H1 (cell line): ENCODE measurements around the gene CIB4. TPM values are rescaled to one million over a fixed set of nuclear protein-coding genes. Genes with fewer than 3 reads are reported as not detected.

Experiments used
- CTCF ChIA-PET: fragments of 300-600 bp; sonication (Branson Sonifier 250); formaldehyde crosslinking; loops from one replicate; lab custom pipeline; 2021; ENCODE audit not compliant: partially characterized antibody; lab: Charles Lee
- POLR2A ChIA-PET: fragments of 300-600 bp; sonication (Branson Sonifier 250); formaldehyde crosslinking; loops from one replicate; lab custom pipeline; 2021; ENCODE audit warnings: inconsistent platforms; ENCODE audit not compliant: partially characterized antibody; lab: Charles Lee
- DNase-seq, 2 experiments: peaks; one replicate each; pipeline versions ENCODE4 v3.0.0 to v3.0.0-alpha.2; 2010 to 2022; ENCODE audit warnings: low spot score in 2 of 2, low read depth in 1 of 2, mixed read lengths in 1 of 2
- FAIRE-seq: peaks from 2 replicates; lab custom pipeline; 2011; peaks lifted over from hg19 to GRCh38; lab: Jason Lieb, UNC
- H2AFZ ChIP-seq: 2 replicates; pipeline ENCODE4 v1.8.1; 2012; ENCODE audit warnings: low read length, inconsistent platforms
- H2AK5ac ChIP-seq: 2 replicates; pipeline ENCODE4 v1.6.1; 2013; ENCODE audit warnings: low read depth, low read length
- H2BK120ac ChIP-seq: replicated peaks from 2 replicates; pipeline ENCODE3; 2013; ENCODE audit warnings: low read depth, low read length, inconsistent platforms
- H2BK12ac ChIP-seq: 2 replicates; pipeline ENCODE4 v1.6.1; 2013; ENCODE audit warnings: low read depth, low read length
- H2BK15ac ChIP-seq: 2 replicates; pipeline ENCODE4 v1.6.1; 2013; ENCODE audit warnings: low read length
- H2BK20ac ChIP-seq: 2 replicates; pipeline ENCODE4 v1.6.1; 2013; ENCODE audit warnings: low read length
- H2BK5ac ChIP-seq: 2 replicates; pipeline ENCODE4 v1.6.1; 2013; ENCODE audit warnings: low read depth, low read length
- H3K14ac ChIP-seq: 2 replicates; pipeline ENCODE4 v1.6.1; 2013; ENCODE audit warnings: inconsistent platforms; ENCODE audit not compliant: insufficient read length
- H3K18ac ChIP-seq: 2 replicates; pipeline ENCODE4 v1.6.1; 2013; ENCODE audit warnings: low read length; ENCODE audit errors: extremely low read depth
- H3K23ac ChIP-seq: 2 replicates; pipeline ENCODE4 v1.6.1; 2013; ENCODE audit warnings: inconsistent platforms; ENCODE audit not compliant: insufficient read length
- H3K23me2 ChIP-seq: 2 replicates; pipeline ENCODE4 v1.6.1; 2013; ENCODE audit warnings: low read depth, low read length
- H3K27ac ChIP-seq: 2 replicates; pipeline ENCODE4 v1.6.1; 2011; ENCODE audit warnings: low read depth, low read length, inconsistent platforms
- H3K27me3 ChIP-seq, 4 experiments: replicated peaks in 1 of 4; 1 replicate in 1 of 4; 2 replicates in 3 of 4; pipeline versions ENCODE4 v1.6.1 to v1.8.1; 2011 to 2013; ENCODE audit warnings: low read length in 3 of 4, mild to moderate bottlenecking in 3 of 4, inconsistent platforms in 2 of 4, mixed read lengths in 2 of 4, moderate library complexity in 1 of 4; ENCODE audit not compliant: control insufficient read depth in 3 of 4, insufficient read depth in 3 of 4; ENCODE audit errors: extremely low read depth in 1 of 4
- H3K36me3 ChIP-seq, 4 experiments: 2 replicates each; pipeline versions ENCODE4 v1.6.1 to v1.8.1; 2011 to 2013; ENCODE audit warnings: mild to moderate bottlenecking in 4 of 4, low read length in 3 of 4, moderate library complexity in 2 of 4, control low read depth in 1 of 4, inconsistent platforms in 1 of 4; ENCODE audit not compliant: insufficient read depth in 4 of 4, control insufficient read depth in 2 of 4
- H3K4ac ChIP-seq: replicated peaks from 2 replicates; pipeline ENCODE3; 2013; ENCODE audit warnings: low read length, low read depth, mixed read lengths, inconsistent platforms; ENCODE audit not compliant: insufficient read length
- H3K4me1 ChIP-seq, 4 experiments: replicated peaks in 1 of 4; 1 replicate in 1 of 4; 2 replicates in 3 of 4; pipeline versions ENCODE4 v1.6.1 to v1.8.1; 2011 to 2013; ENCODE audit warnings: low read length in 3 of 4, inconsistent platforms in 2 of 4, mixed read lengths in 1 of 4; ENCODE audit not compliant: insufficient read depth in 4 of 4, control insufficient read depth in 3 of 4
- H3K4me2 ChIP-seq, 2 experiments: 2 replicates each; pipeline versions ENCODE4 v1.6.1 to v1.8.1; 2011 to 2013; ENCODE audit warnings: low read depth in 2 of 2, low read length in 2 of 2, control low read depth in 1 of 2, inconsistent platforms in 1 of 2, mild to moderate bottlenecking in 1 of 2; ENCODE audit not compliant: insufficient read depth in 1 of 2
- H3K4me3 ChIP-seq, 4 experiments: fragments of 200-600, 300-600 bp in 1 of 4; sonication (generic), shearing (Covaris generic), sonication (Bioruptor Twin) in 1 of 4; 2 replicates each; pipeline versions ENCODE4 v1.5.1 to v1.8.1; 2011 to 2016; ENCODE audit warnings: low read length in 4 of 4, low read depth in 3 of 4, control low read depth in 2 of 4, inconsistent platforms in 2 of 4, mild to moderate bottlenecking in 2 of 4, mixed read lengths in 1 of 4, moderate library complexity in 1 of 4; ENCODE audit not compliant: insufficient read depth in 2 of 4; ENCODE audit errors: extremely low read depth in 1 of 4
- H3K56ac ChIP-seq: replicated peaks from 2 replicates; pipeline ENCODE3; 2013; ENCODE audit warnings: low read depth, mild to moderate bottlenecking, mixed read lengths, low read length, inconsistent platforms; ENCODE audit not compliant: insufficient read length
- H3K79me1 ChIP-seq: 2 replicates; pipeline ENCODE4 v1.6.1; 2013; ENCODE audit warnings: low read depth, low read length, control low read depth
- H3K79me2 ChIP-seq, 2 experiments: 2 replicates each; pipeline versions ENCODE4 v1.6.1 to v1.8.1; 2012 to 2013; ENCODE audit warnings: low read length in 2 of 2, mild to moderate bottlenecking in 2 of 2, inconsistent platforms in 1 of 2; ENCODE audit not compliant: insufficient read depth in 2 of 2, control insufficient read depth in 1 of 2
- H3K9ac ChIP-seq, 4 experiments: replicated peaks in 1 of 4; 1 replicate in 1 of 4; 2 replicates in 3 of 4; pipeline versions ENCODE4 v1.6.1 to v1.8.1; 2011 to 2013; ENCODE audit warnings: low read depth in 3 of 4, low read length in 3 of 4, control low read depth in 2 of 4, mild to moderate bottlenecking in 2 of 4, moderate library complexity in 2 of 4, inconsistent platforms in 1 of 4; ENCODE audit errors: extremely low read depth in 1 of 4
- H3K9me3 ChIP-seq, 2 experiments: 2 replicates each; pipeline versions ENCODE4 v1.6.1 to v1.8.1; 2012 to 2013; ENCODE audit warnings: mild to moderate bottlenecking in 2 of 2, moderate library complexity in 2 of 2, control low read depth in 1 of 2, inconsistent platforms in 1 of 2, low read depth in 1 of 2, low read length in 1 of 2, mixed read lengths in 1 of 2; ENCODE audit not compliant: insufficient read depth in 2 of 2
- H4K20me1 ChIP-seq, 2 experiments: replicated peaks in 1 of 2; 2 replicates each; pipeline versions ENCODE3 to v1.8.1; 2011 to 2013; ENCODE audit warnings: inconsistent platforms in 2 of 2, low read length in 2 of 2, mild to moderate bottlenecking in 1 of 2; ENCODE audit not compliant: insufficient read depth in 2 of 2, control insufficient read depth in 1 of 2
- H4K5ac ChIP-seq: 2 replicates; pipeline ENCODE4 v1.6.1; 2013; ENCODE audit warnings: low read length, low read depth, mixed read lengths, inconsistent platforms; ENCODE audit not compliant: insufficient read length
- H4K8ac ChIP-seq: 2 replicates; pipeline ENCODE4 v1.8.0; 2013; ENCODE audit warnings: mild to moderate bottlenecking, moderate library complexity, low read length, inconsistent platforms; ENCODE audit not compliant: insufficient read depth; ENCODE audit errors: extremely low read depth
- H4K91ac ChIP-seq: replicated peaks from 2 replicates; pipeline ENCODE3; 2013; ENCODE audit warnings: low read length, mixed read lengths, inconsistent platforms; ENCODE audit not compliant: insufficient read length
- BACH1 ChIP-seq: IDR thresholded peaks from 2 replicates; pipeline ENCODE4 v1.6.1; 2012; ENCODE audit warnings: low read length, improper control_type of control experiment
- CBX5 ChIP-seq: fragments of 300-800, 300-1000 bp; sonication (generic); IDR thresholded peaks from 2 replicates; pipeline ENCODE4 v1.7.1; 2016; ENCODE audit warnings: antibody characterized with exemption, low read length, low read depth
- CREB1 ChIP-seq: IDR thresholded peaks from 2 replicates; pipeline ENCODE4 v1.6.1; 2012; ENCODE audit warnings: inconsistent platforms
- GTF2F1 ChIP-seq: IDR thresholded peaks from 2 replicates; pipeline ENCODE4 v1.6.1; 2012; ENCODE audit warnings: low read depth, low read length, improper control_type of control experiment, borderline replicate concordance
- HDAC2 ChIP-seq, 2 experiments: fragments of 300-600 bp in 1 of 2; sonication (generic) in 1 of 2; IDR thresholded peaks; 2 replicates each; pipeline ENCODE4 v1.6.1; 2011 to 2012; ENCODE audit warnings: low read depth in 2 of 2, low read length in 2 of 2, mild to moderate bottlenecking in 2 of 2, moderate library complexity in 2 of 2, borderline replicate concordance in 1 of 2, inconsistent platforms in 1 of 2
- KDM5A ChIP-seq: fragments of 200-600 bp; IDR thresholded peaks from 2 replicates; pipeline ENCODE4 v1.7.1; 2012; ENCODE audit warnings: mild to moderate bottlenecking, low read length, inconsistent platforms, mixed read lengths
- MAFK ChIP-seq: IDR thresholded peaks from 2 replicates; pipeline ENCODE4 v1.6.1; 2012; ENCODE audit warnings: low read depth, mild to moderate bottlenecking, improper control_type of control experiment, low read length
- MAX ChIP-seq: IDR thresholded peaks from 2 replicates; pipeline ENCODE4 v1.6.1; 2012; ENCODE audit warnings: inconsistent platforms
- NANOG ChIP-seq: IDR thresholded peaks from 2 replicates; pipeline ENCODE4 v1.6.1; 2011; ENCODE audit warnings: low read length, low read depth, mild to moderate bottlenecking, inconsistent platforms; ENCODE audit not compliant: insufficient read depth, poor library complexity, severe bottlenecking
- PHF8 ChIP-seq: fragments of 200-600 bp; sonication (generic); conservative IDR thresholded peaks from 2 replicates; pipeline ENCODE4 v1.7.1; 2012; ENCODE audit warnings: low read depth, mild to moderate bottlenecking, inconsistent platforms, low read length, moderate library complexity
- POU5F1 ChIP-seq: IDR thresholded peaks from 2 replicates; pipeline ENCODE4 v1.6.1; 2011; ENCODE audit warnings: low read depth, mild to moderate bottlenecking, low read length, moderate library complexity
- SIRT6 ChIP-seq: IDR thresholded peaks from one replicate; pipeline ENCODE4 v1.7.1; 2012; ENCODE audit warnings: low read length, inconsistent platforms
- SP1 ChIP-seq: IDR thresholded peaks from 2 replicates; pipeline ENCODE4 v1.6.1; 2011; ENCODE audit warnings: low read depth, low read length
- SP2 ChIP-seq: IDR thresholded peaks from 2 replicates; pipeline ENCODE4 v1.6.1; 2012; ENCODE audit warnings: mild to moderate bottlenecking, low read length, inconsistent platforms
- TCF12 ChIP-seq: IDR thresholded peaks from 2 replicates; pipeline ENCODE4 v1.6.1; 2011; ENCODE audit warnings: low read depth, mild to moderate bottlenecking, low read length
- TEAD4 ChIP-seq: IDR thresholded peaks from 2 replicates; pipeline ENCODE4 v1.6.1; 2012; ENCODE audit warnings: low read depth, low read length, inconsistent platforms, mixed read lengths
- WGBS, 2 experiments: shearing (Covaris generic) in 1 of 2; methylation state at CpG; one replicate each; pipeline versions ENCODE4 v1.1.6 to v1.1.7; 2013 to 2015; ENCODE audit warnings: low lambda C conversion rate in 2 of 2, mixed read lengths in 2 of 2, inconsistent platforms in 1 of 2, low coverage in 1 of 2, missing lambda C conversion rate in 1 of 2; ENCODE audit not compliant: insufficient replicate concordance in 2 of 2, insufficient coverage in 1 of 2, insufficient read length in 1 of 2; ENCODE audit errors: extremely low coverage in 1 of 2, missing lambda C conversion rate in 1 of 2; 5-methylcytosine and 5-hydroxymethylcytosine counted together
- polyA plus RNA-seq, 7 experiments: library from polyadenylated mRNA; depleted of rRNA in 3 of 7; stranded (reverse) in 5 of 7; unstranded in 2 of 7; fragments of >200 nt in 5 of 7; fragments of 200-250 nt in 2 of 7; gene quantifications; 1 replicate in 5 of 7; 2 replicates in 1 of 7; 4 replicates in 1 of 7; pipeline versions ENCODE4 v1.2.1 to v1.2.3, GENCODE V29; 2011 to 2013; ENCODE audit warnings: missing spikeins in 2 of 7, mixed read lengths in 2 of 7
- total RNA-seq: library from RNA; stranded (reverse); fragmentation: NEBNext Ultra II Directional; extraction: Animal tissue kit (Norgen Biotek cat#: 25700); gene quantifications from 2 replicates; pipeline ENCODE4 v1.2.1, GENCODE V29; 2021

Gene CIB4
- total and polyA plus RNA-seq, 2 of the 8 experiments (the other 6 are each of a cell fraction or from before 2014, with no cell fraction given): not detected

- WGBS, 2 experiments: 90% methylated on average over 7 of the region's 7 CpGs; no CpG with 5 or more reads in 1 of the 2 experiments
- no peak overlapping the region for H2AFZ ChIP-seq
- H2BK15ac ChIP-seq: no peak overlapping the region; the same call in 1 of the 2 replicates
- H2BK120ac ChIP-seq: no peak overlapping the region
- H4K91ac ChIP-seq: no peak overlapping the region
- no peaks in the 10 kb centered on the region for H3K36me3 ChIP-seq
- no peak for FAIRE-seq
- no peak overlapping the region for H4K5ac ChIP-seq
- no peak overlapping the region for H2AK5ac ChIP-seq
- H3K79me2 ChIP-seq: no peaks in the 10 kb centered on the region
- H2BK20ac ChIP-seq: no peak overlapping the region
- H3K18ac ChIP-seq: no peak overlapping the region
- no peak overlapping the region for H3K14ac ChIP-seq
- H4K20me1 ChIP-seq: no peaks in the 10 kb centered on the region
- H3K27me3 ChIP-seq: peaks cover 0 to 3% (median 0%) of the 10 kb centered on the region in 4 experiments; a peak in 2 of 7 replicates
- no peak overlapping the region for H3K4ac ChIP-seq
- H3K9me3 ChIP-seq: no peaks in the 10 kb centered on the region
- H3K23me2 ChIP-seq: no peaks in the 10 kb centered on the region
- H3K4me3 ChIP-seq: no peak overlapping the region
- POLR2A ChIA-PET: no interaction called here
- no peak overlapping the region for H3K27ac ChIP-seq
- H3K9ac ChIP-seq: no peak overlapping the region
- peaks cover 3 to 13% (median 6%) of the 10 kb centered on the region in 4 experiments for H3K4me1 ChIP-seq
- no peak overlapping the region for H2BK5ac ChIP-seq
- H2BK12ac ChIP-seq: no peak overlapping the region
- no peak overlapping the region for H3K23ac ChIP-seq
- DNase-seq: no peak
- H3K56ac ChIP-seq: no peak overlapping the region
- H3K79me1 ChIP-seq: no peaks in the 10 kb centered on the region
- no peak overlapping the region for H4K8ac ChIP-seq
- CTCF ChIA-PET: interaction anchor here (0.9 to 1.6 kb wide), 5 partner anchors 12 to 131 kb away, joined by 3 read pairs; no protein-coding TSS in a partner anchor
- H3K4me2 ChIP-seq: no peak overlapping the region
- TF ChIP-seq NANOG (no peak), POU5F1 (no peak), SP2 (no peak), HDAC2 (IDR thresholded peaks at IDR 0.05; ENCODE audit: borderline replicate concordance in 1 of 2, low read depth in 2 of 2, low read length in 2 of 2) (no peak), KDM5A (no peak), MAFK (no peak), GTF2F1 (no peak), TEAD4 (no peak), MAX (no peak), BACH1 (no peak), CREB1 (no peak), SP1 (no peak), CBX5 (no peak), SIRT6 (no peak), PHF8 (no peak), TCF12 (no peak)
Measured at GRCh38 chr2:26651470-26651771, 10.3 kb upstream of the CIB4 start.
